HG02798 (cell line): ENCODE data around the gene ABL1.

Experiments used
- ATAC-seq: cut with Tn5 transposase; IDR thresholded peaks from one replicate; pipeline ENCODE4 v1.9.1; 2021; ENCODE audit warnings: mild to moderate bottlenecking; ENCODE audit not compliant: unreplicated experiment, poor library complexity

The ABL1 gene

GRCh38 chr9:130869250-130869649 lies 34.2 kb downstream of the ABL1 start:
- ATAC-seq = no peak

GRCh38 chr9:130870491-130871381 lies 35.7 kb downstream of the ABL1 start:
- peak; percentile 78 for ATAC-seq

GRCh38 chr9:130871395-130872062 lies 36.5 kb downstream of the ABL1 start:
- no peak for ATAC-seq

GRCh38 chr9:130872093-130872492 lies 37.0 kb downstream of the ABL1 start:
- ATAC-seq = no peak

GRCh38 chr9:130872508-130872907 lies 37.5 kb downstream of the ABL1 start:
- ATAC-seq = no peak

- ATAC-seq = no peak
These were observed 38.0 kb downstream of the ABL1 start for GRCh38 chr9:130872912-130873503.

GRCh38 chr9:130873966-130874365 lies 38.9 kb downstream of the ABL1 start:
- ATAC-seq = no peak

- ATAC-seq = no peak
These were observed 39.7 kb downstream of the ABL1 start for GRCh38 chr9:130874783-130875182.

- ATAC-seq = no peak
These were observed 42.2 kb downstream of the ABL1 start for GRCh38 chr9:130877300-130877699.

GRCh38 chr9:130878295-130878694 lies 43.2 kb downstream of the ABL1 start:
- no peak for ATAC-seq

- no peak for ATAC-seq
These were observed 44.9 kb downstream of the ABL1 start for GRCh38 chr9:130879863-130880411.

GRCh38 chr9:130880599-130881220 lies 45.7 kb downstream of the ABL1 start:
- ATAC-seq = no peak

GRCh38 chr9:130881516-130881915 lies 46.5 kb downstream of the ABL1 start:
- ATAC-seq = no peak

- ATAC-seq = no peak
These were observed 47.7 kb downstream of the ABL1 start for GRCh38 chr9:130882696-130883225.

- ATAC-seq = no peak
These were observed 48.4 kb downstream of the ABL1 start for GRCh38 chr9:130883479-130883878.

- no peak for ATAC-seq
These were observed 49.1 kb downstream of the ABL1 start for GRCh38 chr9:130884111-130884531.

GRCh38 chr9:130884542-130885483 lies 49.8 kb downstream of the ABL1 start:
- no peak for ATAC-seq

- no peak for ATAC-seq
These were observed 50.7 kb downstream of the ABL1 start for GRCh38 chr9:130885484-130886375.
